GM13976 (cell line): ENCODE data around the gene SH3BP2.

Experiments used
- DNase-seq: peaks from one replicate; pipeline ENCODE4 v3.0.0; 2012; ENCODE audit warnings: low spot score
- CTCF ChIP-seq: IDR thresholded peaks from 2 replicates; pipeline ENCODE4 v1.5.1; 2012; ENCODE audit warnings: borderline replicate concordance, mild to moderate bottlenecking; ENCODE audit not compliant: insufficient read depth; ENCODE audit errors: extremely low read depth, missing control alignments, control extremely low read depth
- in situ Hi-C: fragments of 300-500 bp; cut with MboI; formaldehyde crosslinking; loops from one replicate; pipeline ENCODE4 v1.12.0; 2022; ENCODE audit warnings: low sequenced_read_pairs, mixed read lengths, inconsistent platforms; ENCODE audit not compliant: unreplicated experiment

SH3BP2 gene

GRCh38 chr4:2800691-2801596, 8.1 kb downstream of the SH3BP2 start:
- TF ChIP-seq CTCF: no peak
- in situ Hi-C loops: no loop called here
- DNase-seq: peak; percentile 82

DNA sequence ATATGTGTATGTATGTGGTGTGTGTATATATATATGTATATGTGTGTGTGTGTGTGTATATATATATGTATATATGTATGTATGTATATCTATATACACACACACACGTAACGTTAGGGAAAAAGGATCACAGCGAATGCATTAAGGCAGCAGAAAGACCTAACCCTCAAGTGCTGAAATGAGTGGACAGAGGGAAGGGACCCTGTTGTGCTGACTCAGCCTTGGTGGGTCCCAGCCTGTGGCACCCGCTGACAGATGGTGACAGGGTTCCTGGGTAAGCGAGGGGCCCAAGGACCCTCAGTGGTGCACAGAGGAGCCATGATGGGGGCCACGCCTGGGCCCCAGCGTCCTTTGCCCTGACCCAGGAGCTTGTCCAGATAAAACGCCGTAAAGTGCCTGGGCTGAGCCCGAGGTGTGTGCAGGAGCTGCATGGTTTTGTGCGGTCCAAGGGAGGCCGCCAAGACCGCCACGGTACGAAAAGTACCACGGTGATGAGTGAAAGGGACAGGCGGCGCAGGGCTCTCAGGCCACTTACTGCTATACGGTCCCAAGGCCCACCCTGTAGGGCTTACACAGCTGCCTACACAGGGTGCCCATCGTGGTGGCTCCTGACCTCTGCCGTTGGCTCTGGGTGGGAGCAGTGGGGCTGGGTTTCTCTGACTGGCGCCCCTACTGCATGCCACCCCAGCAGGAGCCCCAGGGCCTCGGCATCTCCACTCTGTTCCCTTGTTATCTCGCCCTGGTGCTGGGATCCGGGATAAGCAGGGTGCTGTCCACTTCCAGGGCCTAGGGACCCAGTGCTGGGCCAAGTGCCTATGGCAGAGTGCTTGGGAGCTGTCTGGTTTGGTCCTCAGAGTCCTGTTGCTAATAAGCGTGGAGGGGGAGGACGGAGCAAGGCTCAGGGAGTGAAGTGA, 10.0 kb downstream of the SH3BP2 start:
- no peak for DNase-seq
- in situ Hi-C loops: no loop called here
- no peak for TF ChIP-seq CTCF

GRCh38 chr4:2803624-2804448, 11.0 kb downstream of the SH3BP2 start:
- in situ Hi-C loops: no loop called here
- DNase-seq: no peak
- TF ChIP-seq CTCF: no peak

DNA sequence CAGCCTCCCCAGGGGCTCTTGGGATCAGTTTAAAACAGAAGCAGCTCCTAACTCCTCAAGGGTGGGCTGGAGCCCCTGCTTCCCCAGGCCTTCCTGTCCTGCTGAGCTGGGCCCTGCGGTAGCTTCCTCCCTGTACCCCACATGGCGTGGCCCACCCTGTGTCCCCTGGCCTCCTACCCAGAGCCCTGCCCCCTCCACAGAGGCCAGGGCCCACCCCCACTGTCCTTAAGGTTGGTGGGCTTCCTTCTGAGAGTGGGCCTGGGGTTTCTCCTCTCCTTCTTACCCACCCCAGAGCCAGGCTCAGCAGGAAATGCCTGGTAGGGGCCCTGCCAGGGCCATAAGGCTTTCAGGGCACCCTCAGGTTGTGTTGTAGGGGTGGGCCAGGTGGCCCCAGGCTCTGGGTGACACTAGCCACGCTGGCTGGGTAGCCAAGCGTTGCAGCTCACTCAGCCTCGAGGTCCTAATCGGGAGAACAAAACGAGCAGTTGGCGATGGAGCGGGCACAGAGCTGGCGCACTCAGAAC, 11.6 kb downstream of the SH3BP2 start:
- TF ChIP-seq CTCF: no peak
- DNase-seq: no peak
- in situ Hi-C loops: no loop called here

DNA sequence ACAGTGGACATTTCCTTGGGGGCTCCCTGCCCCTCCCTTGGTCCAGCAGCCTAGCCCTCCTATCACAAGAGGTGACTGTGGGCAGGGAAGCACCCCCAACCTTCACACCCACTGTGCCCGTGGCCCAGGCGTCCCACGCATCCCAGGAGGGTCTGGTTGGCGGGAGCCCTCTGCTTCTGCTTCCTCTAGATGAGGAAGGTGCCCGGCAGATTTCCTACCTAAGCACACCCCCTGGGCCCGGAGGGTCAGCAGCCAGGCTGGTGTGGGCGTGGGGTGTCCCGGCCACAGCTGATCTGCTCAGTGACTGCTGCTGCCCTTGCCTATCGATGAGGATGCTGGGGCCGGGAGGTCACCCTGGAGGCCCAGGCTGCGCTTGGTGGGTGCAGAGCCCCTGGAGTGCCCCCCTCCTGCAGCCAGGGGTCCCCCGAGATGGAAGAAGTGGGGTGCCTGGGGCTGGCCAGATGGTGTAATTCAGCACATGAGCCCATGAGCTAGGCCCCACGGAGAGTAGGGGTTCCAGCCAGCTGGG, 12.2 kb downstream of the SH3BP2 start:
- no peak for TF ChIP-seq CTCF
- DNase-seq: no peak
- in situ Hi-C loops: no loop called here
